8988T (cell line): ENCODE data around the gene GBP7.

ENCODE experiments used
- DNase-seq: peaks from one replicate; pipeline ENCODE4 v3.0.0; 2011

The GBP7 gene

GRCh38 chr1:89104687-89105086 is 71.1 kb downstream of the GBP7 start:
- no peak for DNase-seq

GRCh38 chr1:89104147-89104546 is 71.7 kb downstream of the GBP7 start:
- DNase-seq = no peak

- DNase-seq = no peak
Measured at GRCh38 chr1:89102021-89102420, 73.8 kb downstream of the GBP7 start.

- no peak for DNase-seq
Measured at GRCh38 chr1:89100412-89100811, 75.4 kb downstream of the GBP7 start.

- DNase-seq = no peak
Measured at GRCh38 chr1:89098857-89099256, 76.9 kb downstream of the GBP7 start.

GRCh38 chr1:89095737-89096136 is 80.1 kb downstream of the GBP7 start:
- no peak for DNase-seq

GRCh38 chr1:89089962-89090361 is 85.8 kb downstream of the GBP7 start:
- DNase-seq = no peak

- no peak for DNase-seq
Measured at GRCh38 chr1:89088572-89088971, 87.2 kb downstream of the GBP7 start.

- no peak for DNase-seq
Measured at GRCh38 chr1:89087241-89087640, 88.6 kb downstream of the GBP7 start.

- DNase-seq = peak; percentile 17
Measured at GRCh38 chr1:89085781-89086180, 90.0 kb downstream of the GBP7 start.
